Epithelial cell of prostate (primary cell): Measurements from ENCODE around the gene GPRC5D.

Experiments used
- DNase-seq: peaks from one replicate; pipeline ENCODE4 v3.0.0-alpha.2; 2011; ENCODE audit warnings: low read depth, low spot score
- H3K27ac ChIP-seq: fragments of 450-650 bp; 2 replicates; pipeline ENCODE4 v1.5.1; 2017; ENCODE audit warnings: mild to moderate bottlenecking

Gene GPRC5D

DNA sequence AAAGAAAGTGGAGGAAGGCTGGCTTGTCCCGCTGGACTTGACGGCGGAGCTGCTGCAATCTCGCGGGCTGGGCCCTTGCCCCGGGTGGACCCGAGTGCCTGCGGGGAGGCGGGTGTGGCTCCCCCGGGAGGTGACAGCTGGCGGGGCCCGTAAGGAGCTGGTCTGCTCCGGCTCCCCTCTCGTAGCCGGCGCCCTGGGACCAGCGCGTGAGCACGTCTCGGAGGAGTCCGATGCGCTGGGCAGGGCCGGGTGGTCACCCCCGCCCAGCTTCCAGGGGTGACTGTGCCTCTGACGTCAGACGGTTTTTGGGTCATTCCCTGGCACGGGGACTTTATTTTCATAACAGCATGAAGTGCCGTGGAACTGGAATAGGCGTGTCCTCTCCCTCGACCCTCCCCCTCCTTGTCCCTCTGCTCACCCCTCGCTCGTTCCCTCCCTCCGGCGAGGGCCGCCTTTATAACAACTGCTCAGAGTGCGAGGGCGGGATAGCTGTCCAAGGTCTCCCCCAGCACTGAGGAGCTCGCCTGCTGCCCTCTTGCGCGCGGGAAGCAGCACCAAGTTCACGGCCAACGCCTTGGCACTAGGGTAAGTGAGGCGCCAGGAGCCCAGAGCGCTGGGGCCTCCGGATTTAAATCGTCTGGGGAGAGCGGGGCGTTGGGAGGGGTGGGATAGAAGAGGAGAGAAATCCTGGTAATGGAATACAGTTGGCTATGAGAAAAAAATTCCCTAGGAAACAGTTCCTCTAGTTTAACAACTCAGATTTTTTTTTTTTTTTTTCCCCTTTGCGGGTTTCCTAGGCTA lies 60.7 kb downstream of the GPRC5D start, which contains the start of gene GPRC5A:
Gene GPRC5A, plus strand, starts transcription at position 483 of the 801 bp plus-strand sequence. CDS start 16,688 bp downstream, outside the sequence.
- peak; percentile 94 for DNase-seq
- peak within 1 kb of the TSS; percentile 95 for H3K27ac ChIP-seq
